IgD-negative memory B cell (primary cell): ENCODE results near the gene PI4KA. TPM values are rescaled to one million over a fixed set of nuclear protein-coding genes. Genes with fewer than 3 reads are reported as not detected.

Experiments
- H3K27ac Mint-ChIP-seq, 3 donors: one replicate each; pipeline ENCODE4 v1.8.0; 2020 to 2022; ENCODE audit warnings: mild to moderate bottlenecking in 3 of 3, mixed read lengths in 3 of 3, moderate library complexity in 1 of 3
- H3K27me3 Mint-ChIP-seq: one replicate; pipeline ENCODE4 v1.8.0; 2021; ENCODE audit warnings: mixed read lengths
- H3K36me3 Mint-ChIP-seq: one replicate; pipeline ENCODE4 v1.8.0; 2020; ENCODE audit warnings: mild to moderate bottlenecking, mixed read lengths
- H3K4me1 Mint-ChIP-seq, 3 donors: one replicate each; pipeline ENCODE4 v1.8.0; 2020 to 2022; ENCODE audit warnings: mixed read lengths in 3 of 3, mild to moderate bottlenecking in 1 of 3
- H3K4me3 Mint-ChIP-seq, 4 donors: one replicate each; pipeline ENCODE4 v1.8.0; 2020 to 2022; ENCODE audit warnings: mild to moderate bottlenecking in 4 of 4, mixed read lengths in 4 of 4, moderate library complexity in 3 of 4
- H3K9me3 Mint-ChIP-seq, 3 donors: one replicate each; pipeline ENCODE4 v1.8.0; 2020 to 2021; ENCODE audit warnings: mixed read lengths in 3 of 3, mild to moderate bottlenecking in 1 of 3
- polyA plus RNA-seq: library from polyadenylated mRNA; unstranded; fragments of 300-500 nt; fragmentation: Illumina TruSeq; gene quantifications from one replicate; pipeline ENCODE4 v1.2.3, GENCODE V29; 2021

The PI4KA gene
- polyA plus RNA-seq, 1 donor from 2014 or later = 43.4 TPM

DNA sequence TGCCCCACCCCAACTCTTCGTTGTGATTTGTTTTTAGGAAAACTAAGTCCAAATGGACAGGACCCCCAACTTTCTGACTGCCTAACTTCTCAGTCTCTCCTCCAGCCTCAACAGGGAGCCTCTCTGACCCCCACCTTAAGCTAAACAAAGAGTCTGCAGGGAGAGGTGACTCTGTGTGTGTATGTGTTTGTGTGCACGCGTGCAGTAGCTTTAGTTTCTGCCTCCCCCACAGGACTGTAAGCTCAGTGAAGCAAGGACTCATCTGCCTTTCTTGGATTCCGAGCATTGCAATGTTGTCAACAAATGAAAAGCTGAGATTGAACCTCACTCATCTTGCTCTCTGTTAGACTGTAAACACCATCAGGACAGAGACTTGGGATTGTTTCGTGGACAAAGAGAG is 8.1 kb upstream of the PI4KA start:
- Mint-ChIP-seq H3K9me3 (peaks cover 0 to 2% (median 0%) of the 10 kb centered on the region in 3 donors), H3K27me3 (no peaks in the 10 kb centered on the region), H3K4me1 (peaks cover 4 to 10% (median 5%) of the 10 kb centered on the region in 3 donors), H3K27ac (peak overlapping the region in 1 of 3 donors; percentile 16), H3K4me3 (no peak overlapping the region), H3K36me3 (peaks cover 10% of the 10 kb centered on the region)

DNA sequence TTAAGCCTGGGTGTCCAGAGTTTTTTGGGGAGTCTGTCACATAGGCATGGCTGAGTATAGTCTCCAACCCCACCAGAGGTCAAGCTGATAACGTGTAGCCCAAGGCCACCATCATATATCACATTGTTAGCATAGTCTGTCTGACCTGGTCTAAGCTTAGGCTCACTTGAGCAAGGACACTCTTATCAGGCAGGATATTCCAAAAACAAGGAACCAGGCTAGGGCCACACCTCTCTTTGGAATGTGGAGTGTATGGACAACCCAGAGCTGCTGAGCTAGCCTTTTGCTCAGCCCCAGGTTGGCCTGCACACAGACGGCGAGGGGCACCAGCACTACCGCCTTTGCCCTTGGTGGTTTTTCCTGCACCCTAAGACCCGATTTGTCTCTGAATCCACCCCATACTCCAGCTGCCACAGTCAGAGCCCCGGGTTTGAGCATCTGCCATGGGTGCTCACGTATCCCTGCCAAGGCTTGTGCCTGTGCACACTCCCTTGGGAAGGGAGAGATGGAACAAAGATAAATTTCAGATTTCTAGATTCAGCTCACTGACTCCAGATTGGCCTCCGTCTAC is 7.3 kb upstream of the PI4KA start:
- no peaks in the 10 kb centered on the region for H3K27me3 Mint-ChIP-seq
- peak overlapping the region in 1 of 3 donors; percentile 85 for H3K27ac Mint-ChIP-seq
- peaks cover 4 to 10% (median 5%) of the 10 kb centered on the region in 3 donors for H3K4me1 Mint-ChIP-seq
- peaks cover 0 to 2% (median 0%) of the 10 kb centered on the region in 3 donors for H3K9me3 Mint-ChIP-seq
- peaks cover 10% of the 10 kb centered on the region for H3K36me3 Mint-ChIP-seq
- H3K4me3 Mint-ChIP-seq = no peak overlapping the region

DNA sequence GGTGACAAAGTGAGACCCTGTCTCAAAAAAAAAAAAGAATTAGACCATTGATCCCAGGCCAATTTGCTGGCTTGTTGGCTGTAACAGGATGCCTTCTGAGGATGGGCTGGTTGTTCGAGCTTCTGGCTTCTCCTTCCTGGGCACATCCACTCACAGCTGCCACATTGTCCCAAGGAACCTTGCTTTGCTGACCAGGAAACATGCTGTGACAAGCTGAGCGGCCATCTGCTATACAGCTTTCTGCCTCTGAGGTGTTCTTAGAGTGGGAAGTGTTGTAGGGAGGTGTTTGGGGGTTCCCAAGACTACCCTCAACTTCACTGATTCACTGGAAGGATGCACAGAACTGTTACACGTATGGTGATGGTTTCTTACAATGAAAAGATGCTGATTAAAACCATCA is 6.7 kb upstream of the PI4KA start:
- peaks cover 0 to 2% (median 0%) of the 10 kb centered on the region in 3 donors for H3K9me3 Mint-ChIP-seq
- H3K27ac Mint-ChIP-seq = no peak overlapping the region
- H3K36me3 Mint-ChIP-seq = peaks cover 13% of the 10 kb centered on the region
- no peaks in the 10 kb centered on the region for H3K27me3 Mint-ChIP-seq
- H3K4me3 Mint-ChIP-seq = no peak overlapping the region
- H3K4me1 Mint-ChIP-seq = peaks cover 4 to 13% (median 10%) of the 10 kb centered on the region in 3 donors

DNA sequence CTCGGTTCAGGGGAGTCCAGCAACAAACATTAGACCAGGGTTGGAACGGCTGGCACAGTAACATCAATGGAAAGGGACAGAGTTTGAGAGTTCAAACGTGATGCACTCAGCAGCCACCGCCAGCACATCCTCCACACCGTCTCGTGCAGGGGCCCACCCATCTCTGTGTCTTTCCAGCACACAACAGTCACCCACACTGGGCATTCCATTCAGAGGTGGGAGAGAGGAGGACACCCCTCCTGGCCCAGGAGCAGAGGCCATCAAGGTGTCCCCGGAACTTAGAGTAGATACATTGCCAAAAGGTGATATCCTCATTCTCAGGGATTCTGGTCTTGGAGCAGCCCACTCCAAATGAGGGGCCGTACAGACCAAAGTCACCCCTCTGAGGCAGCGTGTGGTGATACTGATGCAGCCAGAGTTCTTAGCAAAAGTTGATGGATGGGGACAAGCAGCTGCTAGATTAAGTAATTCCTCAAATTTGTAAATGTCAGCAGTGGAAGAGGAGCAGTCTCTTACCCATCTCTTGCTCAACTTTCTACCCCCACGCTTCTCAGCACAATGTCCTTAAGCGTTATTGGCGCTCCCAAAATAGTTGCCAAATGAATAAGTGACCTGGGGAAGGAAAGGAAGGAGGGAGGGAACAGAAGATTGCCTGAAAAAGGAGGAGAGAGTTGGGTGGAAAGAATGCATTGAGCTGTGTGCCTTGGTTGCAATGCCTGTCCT is 5.7 kb upstream of the PI4KA start:
- peaks cover 9 to 18% (median 14%) of the 10 kb centered on the region in 3 donors for H3K4me1 Mint-ChIP-seq
- peaks cover 13% of the 10 kb centered on the region for H3K36me3 Mint-ChIP-seq
- no peak overlapping the region for H3K4me3 Mint-ChIP-seq
- H3K9me3 Mint-ChIP-seq = peaks cover 0 to 2% (median 0%) of the 10 kb centered on the region in 3 donors
- no peaks in the 10 kb centered on the region for H3K27me3 Mint-ChIP-seq
- H3K27ac Mint-ChIP-seq = no peak overlapping the region

DNA sequence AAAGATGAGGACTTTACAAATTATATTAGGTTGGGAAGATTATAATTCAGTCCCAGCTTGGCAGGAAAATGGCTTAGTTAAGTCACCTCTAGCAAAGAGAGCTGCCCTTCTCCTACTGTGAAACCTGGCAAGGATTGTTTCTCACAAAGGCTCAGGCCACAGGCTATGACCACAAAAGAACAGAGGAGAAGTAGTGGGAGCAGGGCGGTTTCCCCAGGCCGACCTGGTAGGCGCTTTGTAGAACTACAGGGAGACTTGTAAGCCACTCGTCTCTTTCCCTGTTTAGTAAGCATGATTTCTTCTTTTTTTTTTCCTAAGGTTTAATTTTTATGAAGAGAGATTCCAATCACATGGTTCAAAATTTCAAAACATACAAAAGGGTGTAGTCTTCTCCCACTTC is 4.8 kb upstream of the PI4KA start:
- Mint-ChIP-seq H3K4me3 (peak overlapping the region in 2 of 4 donors; percentile 48 to 74), H3K27ac (peak overlapping the region in 1 of 3 donors; percentile 58), H3K36me3 (peaks cover 8% of the 10 kb centered on the region), H3K4me1 (peaks cover 12 to 18% (median 14%) of the 10 kb centered on the region in 3 donors), H3K27me3 (no peaks in the 10 kb centered on the region), H3K9me3 (no peaks in the 10 kb centered on the region)

DNA sequence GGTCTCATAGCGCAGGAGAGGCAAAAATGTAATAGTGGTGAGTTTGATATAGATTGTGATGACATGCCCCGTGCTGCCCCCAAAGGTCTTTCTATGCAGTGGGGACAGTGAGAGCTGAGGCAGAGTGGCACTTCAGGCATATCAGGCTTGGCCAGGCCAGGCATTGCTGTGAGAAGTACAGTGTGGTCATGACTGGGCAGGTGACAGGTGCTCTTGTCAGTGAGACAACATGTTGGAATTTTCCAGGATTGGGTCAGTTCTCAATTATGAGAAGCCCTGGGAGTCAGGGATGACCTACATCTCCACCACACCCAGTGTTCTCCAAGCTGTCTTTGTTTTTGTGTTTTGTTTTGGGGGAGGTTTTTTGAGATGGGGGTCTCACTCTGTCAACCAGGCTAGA is 3.9 kb upstream of the PI4KA start:
- Mint-ChIP-seq H3K4me1 (peaks cover 17 to 22% (median 17%) of the 10 kb centered on the region in 3 donors), H3K36me3 (peaks cover 8% of the 10 kb centered on the region), H3K4me3 (peak overlapping the region in 2 of 4 donors; percentile 27 to 52), H3K9me3 (no peaks in the 10 kb centered on the region), H3K27ac (peak overlapping the region in 2 of 3 donors; percentile 29 to 32), H3K27me3 (no peaks in the 10 kb centered on the region)

DNA sequence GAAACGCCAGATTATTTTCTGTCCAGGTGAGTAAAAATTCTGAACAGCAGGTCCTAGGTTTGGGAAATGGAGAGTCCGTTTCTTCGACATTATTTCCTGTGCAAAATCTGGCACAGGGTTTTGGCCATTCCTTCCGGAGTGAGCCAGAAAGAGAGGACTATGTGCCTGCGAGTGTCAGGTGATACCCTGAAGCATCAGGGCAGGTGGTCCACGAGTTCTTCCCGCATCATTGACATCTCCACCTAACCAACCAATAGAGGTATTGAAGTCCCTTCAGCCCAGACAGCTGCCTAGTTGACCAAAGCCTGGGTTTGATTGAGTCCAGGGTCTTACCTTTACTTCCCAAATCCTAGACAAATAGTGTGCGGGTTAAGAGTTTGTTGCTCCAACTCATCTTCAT is 1.0 kb upstream of the PI4KA start:
- H3K4me1 Mint-ChIP-seq = peaks cover 29 to 35% (median 32%) of the 10 kb centered on the region in 3 donors
- no peaks in the 10 kb centered on the region for H3K27me3 Mint-ChIP-seq
- peaks cover 8% of the 10 kb centered on the region for H3K36me3 Mint-ChIP-seq
- peak overlapping the region; percentile 85 to 97 (median 88) for H3K4me3 Mint-ChIP-seq
- peak overlapping the region; percentile 59 to 92 (median 82) for H3K27ac Mint-ChIP-seq
- H3K9me3 Mint-ChIP-seq = no peaks in the 10 kb centered on the region

DNA sequence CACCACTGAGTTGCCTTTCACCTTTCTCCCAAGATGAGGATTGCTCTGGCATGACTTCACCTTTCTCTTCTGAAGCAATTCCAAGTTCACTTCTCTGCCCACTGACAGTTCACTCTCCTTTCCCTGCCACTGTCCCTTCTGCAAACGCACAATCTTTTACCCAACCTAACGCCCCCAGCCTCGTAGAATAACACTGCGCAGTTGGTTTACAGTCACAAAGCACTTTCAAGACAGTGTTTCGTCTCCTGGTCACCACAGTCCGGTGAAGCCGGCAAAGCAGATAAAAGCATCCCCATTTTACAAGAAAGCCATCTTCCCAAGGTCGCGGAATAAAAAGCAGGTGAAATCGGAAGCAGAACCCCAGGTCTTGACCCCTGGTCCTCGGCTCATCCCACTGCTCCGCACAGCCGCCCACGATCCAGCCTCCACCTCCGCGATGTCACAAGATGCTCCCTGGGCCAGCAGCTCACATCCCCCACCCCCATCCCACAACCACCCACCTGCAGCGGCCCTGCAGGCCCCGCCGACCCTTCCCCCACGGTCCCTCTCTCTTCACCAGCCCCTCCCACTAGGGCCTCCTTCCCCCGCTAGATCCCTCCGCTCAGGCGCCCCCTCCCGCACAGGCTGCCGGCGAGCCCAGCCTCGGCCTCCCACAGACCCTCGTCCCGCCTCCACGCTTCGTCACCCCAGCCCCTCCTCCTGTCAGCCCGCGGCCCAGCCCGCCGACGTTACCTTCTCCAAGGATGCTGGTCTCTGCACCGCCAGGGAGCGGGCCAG is 585 bp downstream of the PI4KA start:
- Mint-ChIP-seq H3K9me3 (no peaks in the 10 kb centered on the region), H3K4me3 (peak overlapping the region; percentile 85 to 97 (median 90))

DNA sequence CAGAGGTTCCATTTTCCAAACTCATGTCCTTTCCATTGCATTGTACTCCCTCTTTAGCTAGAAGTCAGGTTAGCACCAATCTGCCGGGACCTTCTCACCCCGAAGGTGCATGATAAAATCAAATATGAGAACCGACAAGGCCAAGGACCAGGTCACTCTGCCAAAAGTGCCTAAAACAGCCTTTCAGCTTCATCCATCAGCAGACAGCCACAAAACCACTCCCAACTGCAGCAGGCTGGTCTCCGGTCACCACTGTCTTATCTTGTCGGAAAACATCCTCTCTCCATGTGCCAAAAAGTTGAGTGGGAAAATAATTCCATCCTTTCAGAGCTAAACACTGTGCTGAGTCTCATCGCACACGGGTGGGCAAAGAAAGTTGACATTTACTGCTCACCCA is 1.4 kb downstream of the PI4KA start:
- Mint-ChIP-seq H3K4me3 (peak overlapping the region; percentile 85 to 97 (median 90)), H3K9me3 (no peaks in the 10 kb centered on the region), H3K27ac (peak overlapping the region; percentile 82 to 92 (median 86)), H3K36me3 (peaks cover 2% of the 10 kb centered on the region), H3K4me1 (peaks cover 33 to 45% (median 33%) of the 10 kb centered on the region in 3 donors), H3K27me3 (no peaks in the 10 kb centered on the region)

More for the DNA sequence above, 585 bp downstream of the PI4KA start:
- Mint-ChIP-seq H3K27ac (peak overlapping the region; percentile 82 to 92 (median 86)), H3K36me3 (peaks cover 2% of the 10 kb centered on the region), H3K4me1 (peaks cover 27 to 45% (median 32%) of the 10 kb centered on the region in 3 donors), H3K27me3 (no peaks in the 10 kb centered on the region)

DNA sequence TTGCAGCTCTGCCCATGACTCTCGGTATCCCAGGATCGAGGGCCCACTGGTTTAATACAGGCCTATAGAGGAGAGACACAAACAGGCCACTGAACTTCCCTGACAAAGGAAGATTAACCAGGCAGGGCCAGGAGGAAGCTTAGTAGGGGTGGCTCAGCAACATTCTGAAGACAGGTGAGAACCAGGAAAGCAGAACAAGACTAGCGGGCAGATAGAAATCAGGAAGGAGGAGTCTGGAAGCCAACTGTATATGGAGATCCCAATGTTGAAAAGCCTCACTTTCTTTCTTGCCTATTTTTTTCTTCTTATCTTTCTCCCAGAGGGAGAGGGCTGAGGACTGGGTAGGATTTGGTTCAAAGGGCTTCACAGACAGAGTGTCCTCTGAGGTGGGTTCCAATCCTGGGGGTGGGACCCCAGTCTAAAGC is 5.4 kb downstream of the PI4KA start:
- no peaks in the 10 kb centered on the region for H3K27me3 Mint-ChIP-seq
- peaks cover 33 to 46% (median 35%) of the 10 kb centered on the region in 3 donors for H3K4me1 Mint-ChIP-seq
- H3K36me3 Mint-ChIP-seq = no peaks in the 10 kb centered on the region
- no peak overlapping the region for H3K4me3 Mint-ChIP-seq
- no peak overlapping the region for H3K27ac Mint-ChIP-seq
- H3K9me3 Mint-ChIP-seq = no peaks in the 10 kb centered on the region

DNA sequence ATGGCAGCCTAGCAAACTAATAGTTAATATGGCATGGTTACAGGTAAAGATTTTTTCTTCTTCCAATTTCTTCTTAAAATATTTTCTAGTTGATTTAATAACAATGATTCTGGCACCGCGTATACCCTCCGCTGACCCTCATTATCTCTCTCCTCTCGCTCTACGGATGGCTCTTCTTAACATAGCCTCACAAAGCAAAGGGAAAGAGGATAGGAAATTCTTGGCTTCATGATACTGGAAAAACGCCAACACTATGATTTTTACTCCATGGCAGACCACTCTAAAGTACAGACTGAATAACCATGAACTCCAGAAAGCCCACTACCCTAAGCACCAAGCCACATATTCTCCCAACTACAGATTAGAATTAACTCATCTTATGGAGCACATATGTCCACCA is 6.1 kb downstream of the PI4KA start:
- peaks cover 30 to 45% (median 36%) of the 10 kb centered on the region in 3 donors for H3K4me1 Mint-ChIP-seq
- no peaks in the 10 kb centered on the region for H3K9me3 Mint-ChIP-seq
- H3K27ac Mint-ChIP-seq = no peak overlapping the region
- no peaks in the 10 kb centered on the region for H3K27me3 Mint-ChIP-seq
- peak overlapping the region in 1 of 4 donors; percentile 50 for H3K4me3 Mint-ChIP-seq
- no peaks in the 10 kb centered on the region for H3K36me3 Mint-ChIP-seq

DNA sequence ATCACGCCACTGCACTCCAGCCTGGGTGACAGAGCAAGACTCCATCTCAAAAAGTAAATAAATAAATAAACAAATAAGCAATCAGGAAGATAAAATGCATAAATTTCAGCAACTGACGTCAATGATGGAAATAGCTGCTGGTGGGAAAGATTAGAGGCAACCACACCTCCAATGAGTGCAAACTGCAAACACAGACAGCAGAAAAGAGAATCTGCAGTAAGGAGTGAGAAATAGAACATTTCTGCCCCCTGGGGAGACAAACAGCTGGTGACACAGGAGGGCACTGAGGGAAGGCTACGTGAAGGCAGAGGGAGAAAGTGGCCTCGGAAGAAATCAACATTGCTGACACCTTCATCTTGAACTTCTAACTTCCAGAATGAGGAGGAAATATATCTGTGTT is 6.5 kb downstream of the PI4KA start:
- Mint-ChIP-seq H3K27ac (no peak overlapping the region), H3K36me3 (no peaks in the 10 kb centered on the region), H3K4me1 (peaks cover 25 to 41% (median 33%) of the 10 kb centered on the region in 3 donors), H3K4me3 (no peak overlapping the region), H3K9me3 (no peaks in the 10 kb centered on the region), H3K27me3 (no peaks in the 10 kb centered on the region)

DNA sequence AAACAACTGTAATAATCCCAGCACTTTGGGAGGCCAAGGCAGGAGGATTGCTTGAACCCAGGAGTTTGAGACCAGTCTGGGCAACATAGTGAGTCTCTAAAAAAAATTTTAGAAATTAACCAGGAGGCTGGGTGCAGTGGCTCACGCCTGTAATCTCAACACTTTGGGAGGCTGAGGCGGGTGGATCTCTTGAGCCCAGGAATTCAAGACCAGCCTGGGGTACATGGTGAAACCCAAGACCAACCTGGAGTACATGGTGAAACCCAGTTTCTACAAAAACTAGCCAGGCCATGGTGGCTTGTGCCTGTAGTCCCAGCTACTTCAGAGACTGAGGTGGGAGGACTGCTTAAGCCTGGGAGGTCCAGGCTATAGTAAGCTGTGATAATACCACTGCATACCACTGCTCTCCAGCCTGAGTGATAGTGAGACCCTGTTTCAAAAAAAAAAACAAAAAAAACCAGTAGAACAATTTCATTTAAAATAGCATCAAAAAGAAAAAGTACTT is 11.2 kb downstream of the PI4KA start:
- Mint-ChIP-seq H3K9me3 (no peaks in the 10 kb centered on the region), H3K27ac (no peak overlapping the region), H3K27me3 (no peaks in the 10 kb centered on the region), H3K4me1 (peaks cover 18 to 32% (median 22%) of the 10 kb centered on the region in 3 donors), H3K4me3 (no peak overlapping the region), H3K36me3 (peaks cover 1% of the 10 kb centered on the region)

DNA sequence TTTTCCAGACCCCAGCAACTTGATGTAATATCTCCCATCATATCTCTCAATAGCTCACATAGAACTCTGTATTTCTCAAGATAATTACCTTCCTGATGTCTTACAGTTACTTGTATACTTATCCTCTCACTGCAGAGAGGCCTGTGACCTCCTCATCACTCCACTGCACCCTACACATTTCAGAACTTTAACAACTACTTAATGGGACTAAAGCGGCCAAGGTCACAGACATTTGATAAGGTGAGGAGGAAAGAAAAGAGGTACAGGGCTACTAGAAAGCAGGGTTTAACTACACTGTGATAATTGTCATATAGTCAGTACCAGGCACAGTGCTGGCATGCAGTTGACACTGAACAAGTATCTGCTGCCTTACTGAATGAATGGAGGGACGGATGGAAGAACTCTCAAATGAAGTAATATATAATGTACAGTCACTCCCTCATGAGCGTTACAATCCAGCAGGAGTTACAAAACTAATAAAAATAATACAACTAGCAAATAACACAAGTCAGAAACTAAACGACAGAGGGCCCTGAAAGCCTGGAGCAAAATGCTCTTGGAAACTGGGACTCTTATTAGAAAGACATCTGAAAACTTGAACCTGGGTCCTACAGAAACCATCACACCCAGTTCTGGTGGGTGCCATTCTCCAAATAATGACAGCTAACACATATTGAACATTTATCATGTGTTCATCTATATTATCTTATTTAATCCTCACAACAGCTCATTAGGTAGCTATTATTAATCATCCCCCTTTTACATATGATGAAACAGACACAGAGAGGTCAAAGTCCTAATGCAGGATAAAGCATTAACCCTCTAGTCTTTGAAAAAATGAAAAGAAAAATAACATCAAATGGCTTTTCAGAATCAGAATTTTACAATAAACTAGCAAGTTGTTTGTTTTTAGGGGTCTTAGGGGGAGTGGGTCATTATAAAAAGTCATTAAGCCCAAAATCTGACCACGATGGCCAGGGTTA is 14.3 kb downstream of the PI4KA start:
- H3K27me3 Mint-ChIP-seq = no peaks in the 10 kb centered on the region
- no peaks in the 10 kb centered on the region for H3K9me3 Mint-ChIP-seq
- H3K4me1 Mint-ChIP-seq = peaks cover 33 to 41% (median 33%) of the 10 kb centered on the region in 3 donors

More for the DNA sequence above, 14.3 kb downstream of the PI4KA start:
- no peak overlapping the region for H3K27ac Mint-ChIP-seq
- H3K36me3 Mint-ChIP-seq = peaks cover 1% of the 10 kb centered on the region
- peak overlapping the region in 1 of 4 donors; percentile 3 for H3K4me3 Mint-ChIP-seq
